Stomach (tissue), 9 donors: ENCODE data around the gene VPS72. TPM values are rescaled to one million over a fixed set of nuclear protein-coding genes. Genes with fewer than 3 reads are reported as not detected.

ENCODE experiments used
- DNase-seq, 2 donors: peaks; one replicate each; pipeline versions ENCODE4 v3.0.0 to v3.0.0-alpha.2; 2013 to 2019
- H3K27ac ChIP-seq, 5 donors: fragments of 200-600 bp in 4 of 5; sonication (generic) in 4 of 5; one replicate each; pipeline ENCODE4 v1.5.1; 2013 to 2019; ENCODE audit warnings: mild to moderate bottlenecking in 1 of 5, moderate library complexity in 1 of 5
- H3K27me3 ChIP-seq, 3 donors: fragments of 200-600 bp; sonication (generic); one replicate each; pipeline ENCODE4 v1.5.1; 2017 to 2019; ENCODE audit warnings: mixed run types in 1 of 3
- H3K36me3 ChIP-seq, 4 donors: fragments of 200-600 bp; sonication (generic); 1 replicate in 3 of 4; 2 replicates in 1 of 4; pipeline ENCODE4 v1.5.1; 2016 to 2019
- H3K4me1 ChIP-seq, 4 donors: fragments of 200-600 bp; sonication (generic); one replicate each; pipeline ENCODE4 v1.5.1; 2016 to 2019
- H3K4me3 ChIP-seq, 4 donors: fragments of 200-600 bp; sonication (generic) in 3 of 4; one replicate each; pipeline ENCODE4 v1.5.1; 2016 to 2019; ENCODE audit warnings: mild to moderate bottlenecking in 1 of 4
- H3K9me3 ChIP-seq, 4 donors: fragments of 200-600 bp; sonication (generic); one replicate each; pipeline ENCODE4 v1.5.1; 2016 to 2019
- CTCF ChIP-seq, 7 experiments: fragments of 450-650 bp in 4 of 7; fragments of 200-600 bp in 3 of 7; sonication (generic) in 3 of 7; IDR thresholded peaks; one replicate each; pipeline ENCODE4 v1.5.1; 2016 to 2019; ENCODE audit warnings: antibody characterized with exemption in 7 of 7, control low read depth in 2 of 7, mild to moderate bottlenecking in 1 of 7
- EP300 ChIP-seq: sonication (generic); formaldehyde crosslinking; IDR thresholded peaks from one replicate; pipeline ENCODE4 v1.6.1; 2017; ENCODE audit warnings: antibody characterized with exemption
- POLR2A ChIP-seq, 4 donors: fragments of 450-650 bp; IDR thresholded peaks; one replicate each; pipeline ENCODE4 v1.6.1; 2016; ENCODE audit warnings: antibody characterized with exemption in 4 of 4, control low read depth in 2 of 4, mild to moderate bottlenecking in 1 of 4, moderate library complexity in 1 of 4
- POLR2AphosphoS5 ChIP-seq, 3 donors: sonication (generic); formaldehyde crosslinking; IDR thresholded peaks; one replicate each; pipeline ENCODE4 v1.6.1; 2016; ENCODE audit warnings: antibody characterized with exemption in 3 of 3
- WGBS, 5 donors: extraction: QIAGEN DNeasy Blood & Tissue Kit in 3 of 5; methylation state at CpG; one replicate each; pipeline versions ENCODE4 v1.1.5 to v1.1.7; 2013 to 2018; 5-methylcytosine and 5-hydroxymethylcytosine counted together
- intact Hi-C: fragments of 100-400 bp; cut with DNase I; formaldehyde crosslinking; loops from one replicate; pipeline ENCODE4 v1.15.1; 2023; ENCODE audit warnings: low total_unique reads
- polyA plus RNA-seq, 3 donors: library from polyadenylated mRNA; stranded (reverse); fragments of 200-250 nt; gene quantifications; one replicate each; pipeline ENCODE4 v1.2.3, GENCODE V29; 2013
- total RNA-seq, 5 donors: library from RNA; depleted of rRNA; stranded (reverse); fragments of >200 nt; gene quantifications; one replicate each; pipeline versions ENCODE4 v1.1.0 to v1.2.3, GENCODE V29; 2014 to 2016
- donor health status: healthy with polysubstance abuse.
- donor health status: Bipolar disorder and iron deficiency.
- donor health status: healthy.

The VPS72 gene
- total and polyA plus RNA-seq, 8 donors = 19.1 to 61.6 (median 31.2) TPM

DNA sequence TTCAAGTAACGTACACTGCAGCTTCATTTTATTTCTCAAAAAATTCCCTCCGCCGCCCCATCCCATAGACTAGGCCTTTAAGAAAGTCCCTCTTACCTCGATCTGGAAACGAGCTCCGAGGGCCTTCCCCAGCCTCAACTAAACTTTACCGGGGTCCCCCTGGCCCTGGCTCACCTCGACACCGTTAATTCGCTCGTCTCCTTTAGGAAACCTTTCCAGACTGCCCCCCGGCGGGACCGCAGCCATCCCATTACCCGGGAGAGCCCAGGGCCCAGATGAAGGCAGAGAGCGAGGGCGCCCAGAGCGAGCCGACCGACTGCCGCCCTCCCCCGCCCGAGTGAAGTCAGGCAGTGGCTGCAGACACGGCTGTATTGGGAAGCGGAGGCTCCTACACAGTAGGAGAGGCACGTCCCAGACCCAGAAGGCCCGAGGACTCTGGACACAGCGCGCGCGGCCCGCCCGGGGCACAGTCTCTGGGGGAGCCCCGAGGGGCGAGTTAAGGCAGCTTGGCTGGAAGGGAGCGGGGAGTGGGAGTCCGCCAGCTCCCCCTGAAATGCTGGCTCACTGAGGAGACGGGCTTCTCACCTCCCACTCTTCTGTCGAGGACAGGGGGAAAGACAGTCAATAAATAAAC, 58.2 kb downstream of the VPS72 start:
- H3K4me3 ChIP-seq = peak overlapping the region; percentile 36 to 47 (median 46)
- peak overlapping the region in 4 of 5 donors; percentile 14 to 81 (median 58) for H3K27ac ChIP-seq
- peaks cover 14 to 26% (median 24%) of the 10 kb centered on the region in 4 donors for H3K4me1 ChIP-seq
- peaks cover 0 to 29% (median 10%) of the 10 kb centered on the region in 4 donors for H3K36me3 ChIP-seq
- WGBS, 5 donors = 18 to 34% (median 21%) methylated on average over 16 to 39 of the region's 39 CpGs
- TF ChIP-seq POLR2AphosphoS5 (IDR thresholded peaks at IDR 0.05) (no peak), EP300 (no peak), CTCF (IDR thresholded peaks at IDR 0.05) (no peak), POLR2A (IDR thresholded peaks at IDR 0.05) (no peak)
- no peaks in the 10 kb centered on the region for H3K9me3 ChIP-seq
- intact Hi-C loops = no loop called here
- H3K27me3 ChIP-seq = peaks cover 0 to 27% (median 22%) of the 10 kb centered on the region in 3 donors
- DNase-seq = peak; percentile 34 to 71

- DNase-seq = peak; percentile 71 to 97
- H3K4me3 ChIP-seq = peak overlapping the region; percentile 36 to 47 (median 46)
- no peak for TF ChIP-seq POLR2A (IDR thresholded peaks at IDR 0.05)
- peak in 1 of 3 donors; percentile 29 for TF ChIP-seq POLR2AphosphoS5 (IDR thresholded peaks at IDR 0.05)
- 8 to 14% (median 10%) methylated on average over 30 to 45 of the region's 45 CpGs for WGBS, 5 donors
- intact Hi-C loops = no loop called here
- no peaks in the 10 kb centered on the region for H3K9me3 ChIP-seq
- H3K27ac ChIP-seq = peak overlapping the region in 4 of 5 donors; percentile 16 to 81 (median 58)
- peaks cover 0 to 22% (median 8%) of the 10 kb centered on the region in 4 donors for H3K36me3 ChIP-seq
- peaks cover 14 to 29% (median 25%) of the 10 kb centered on the region in 4 donors for H3K4me1 ChIP-seq
- peaks cover 0 to 27% (median 22%) of the 10 kb centered on the region in 3 donors for H3K27me3 ChIP-seq
Observed at GRCh38 chr1:151130987-151131586, 58.9 kb downstream of the VPS72 start.

GRCh38 chr1:151128800-151129199, 61.2 kb downstream of the VPS72 start:
- WGBS, 5 donors = 81 to 90% (median 84%) methylated on average over 6 of the region's 6 CpGs
- TF ChIP-seq POLR2AphosphoS5 (IDR thresholded peaks at IDR 0.05) (no peak), CTCF (IDR thresholded peaks at IDR 0.05) (no peak), POLR2A (IDR thresholded peaks at IDR 0.05) (no peak), EP300 (no peak)

More at GRCh38 chr1:151128800-151129199, 61.2 kb downstream of the VPS72 start:
- Histone ChIP-seq H3K27ac (no peak overlapping the region), H3K4me3 (no peak overlapping the region), H3K4me1 (peaks cover 14 to 34% (median 25%) of the 10 kb centered on the region in 4 donors), H3K36me3 (peaks cover 0 to 19% (median 9%) of the 10 kb centered on the region in 4 donors), H3K27me3 (peaks cover 0 to 27% (median 22%) of the 10 kb centered on the region in 3 donors), H3K9me3 (no peaks in the 10 kb centered on the region)
- intact Hi-C loops = no loop called here
- no peak for DNase-seq

Other genes with a start within 250 kb of the VPS72 start
- 100 to 1,000 TPM in 2 of 5 donors, 10 to 100 TPM in 3; 24.9 to 117 (median 76.0) TPM for gene CERS2, start 215.4 kb downstream of the VPS72 start, total RNA-seq
- 100 to 1,000 TPM; 101 to 125 (median 114) TPM for gene CERS2, start 215.4 kb downstream of the VPS72 start, polyA plus RNA-seq
- gene ANXA9, start 207.9 kb downstream of the VPS72 start, total RNA-seq = not detected
- gene ANXA9, start 207.9 kb downstream of the VPS72 start, polyA plus RNA-seq = under 1 TPM; 0.44 to 0.63 (median 0.46) TPM
- gene MINDY1, start 183.3 kb downstream of the VPS72 start, total RNA-seq = 10 to 100 TPM; 19.1 to 60.0 (median 40.6) TPM
- gene MINDY1, start 183.3 kb downstream of the VPS72 start, polyA plus RNA-seq = 10 to 100 TPM in 2 of 3 donors, 1 to 10 TPM in 1; 9.8 to 18.8 (median 16.1) TPM
- gene PRUNE1, start 181.7 kb downstream of the VPS72 start, total RNA-seq = 100 to 1,000 TPM in 1 of 5 donors, 10 to 100 TPM in 3, 1 to 10 TPM in 1; 2.9 to 118 (median 21.2) TPM
- 10 to 100 TPM; 10.8 to 12.7 (median 11.7) TPM for gene PRUNE1, start 181.7 kb downstream of the VPS72 start, polyA plus RNA-seq
- gene BNIPL, start 153.6 kb downstream of the VPS72 start, total RNA-seq = 1 to 10 TPM in 1 of 5 donors, not detected in 4; 1.3 TPM
- gene BNIPL, start 153.6 kb downstream of the VPS72 start, polyA plus RNA-seq = 10 to 100 TPM in 1 of 3 donors, under 1 TPM in 1, not detected in 1; 0.25 to 35.1 TPM
- 1 to 10 TPM in 4 of 5 donors, under 1 TPM in 1; 0.73 to 6.4 (median 3.5) TPM for gene C1orf56, start 142.4 kb downstream of the VPS72 start, total RNA-seq
- gene C1orf56, start 142.4 kb downstream of the VPS72 start, polyA plus RNA-seq = 1 to 10 TPM; 2.4 to 6.0 (median 2.5) TPM
- 10 to 100 TPM; 28.1 to 90.3 (median 52.5) TPM for gene CDC42SE1, start 130.6 kb downstream of the VPS72 start, total RNA-seq
- 10 to 100 TPM; 41.6 to 49.2 (median 47.1) TPM for gene CDC42SE1, start 130.6 kb downstream of the VPS72 start, polyA plus RNA-seq
- gene MLLT11, start 129.8 kb downstream of the VPS72 start, total RNA-seq = 10 to 100 TPM in 1 of 5 donors, 1 to 10 TPM in 1, under 1 TPM in 1, not detected in 2; 0.72 to 14.0 (median 3.1) TPM
- gene MLLT11, start 129.8 kb downstream of the VPS72 start, polyA plus RNA-seq = 1 to 10 TPM; 1.1 to 2.4 (median 1.4) TPM
- 10 to 100 TPM in 2 of 5 donors, 1 to 10 TPM in 3; 5.2 to 52.2 (median 8.8) TPM for gene GABPB2, start 119.4 kb downstream of the VPS72 start, total RNA-seq
- gene GABPB2, start 119.4 kb downstream of the VPS72 start, polyA plus RNA-seq = 1 to 10 TPM; 3.9 to 5.4 (median 4.3) TPM
- gene SEMA6C, start 43.6 kb downstream of the VPS72 start, total RNA-seq = 10 to 100 TPM in 2 of 5 donors, 1 to 10 TPM in 3; 4.4 to 12.3 (median 8.1) TPM
- 10 to 100 TPM in 2 of 3 donors, 1 to 10 TPM in 1; 7.1 to 13.9 (median 13.0) TPM for gene SEMA6C, start 43.6 kb downstream of the VPS72 start, polyA plus RNA-seq
- 10 to 100 TPM in 2 of 5 donors, 1 to 10 TPM in 1, not detected in 2; 2.0 to 19.4 (median 15.2) TPM for gene TNFAIP8L2, start 33.5 kb downstream of the VPS72 start, total RNA-seq
- 1 to 10 TPM; 3.2 to 9.5 (median 4.1) TPM for gene TNFAIP8L2, start 33.5 kb downstream of the VPS72 start, polyA plus RNA-seq
- 10 to 100 TPM in 1 of 5 donors, 1 to 10 TPM in 4; 1.7 to 10.3 (median 4.5) TPM for gene LYSMD1, start 24.3 kb downstream of the VPS72 start, total RNA-seq
- 1 to 10 TPM; 4.0 to 5.3 (median 4.7) TPM for gene LYSMD1, start 24.3 kb downstream of the VPS72 start, polyA plus RNA-seq
- gene SCNM1, start 24.1 kb downstream of the VPS72 start, total RNA-seq = 10 to 100 TPM in 3 of 5 donors, 1 to 10 TPM in 2; 4.5 to 57.8 (median 12.0) TPM
- gene SCNM1, start 24.1 kb downstream of the VPS72 start, polyA plus RNA-seq = 10 to 100 TPM; 35.2 to 66.3 (median 64.5) TPM
- gene TMOD4, start 14.2 kb downstream of the VPS72 start, total RNA-seq = not detected
- gene TMOD4, start 14.2 kb downstream of the VPS72 start, polyA plus RNA-seq = 1 to 10 TPM in 1 of 3 donors, not detected in 2; 1.2 TPM
- 100 to 1,000 TPM in 2 of 5 donors, 10 to 100 TPM in 3; 36.8 to 156 (median 94.6) TPM for gene PIP5K1A, start 8.4 kb upstream of the VPS72 start, total RNA-seq
- gene PIP5K1A, start 8.4 kb upstream of the VPS72 start, polyA plus RNA-seq = 10 to 100 TPM in 2 of 3 donors, 1 to 10 TPM in 1; 8.4 to 13.4 (median 11.4) TPM
- gene PSMD4, start 64.5 kb upstream of the VPS72 start, total RNA-seq = 100 to 1,000 TPM in 2 of 5 donors, 10 to 100 TPM in 3; 81.3 to 220 (median 83.2) TPM
- gene PSMD4, start 64.5 kb upstream of the VPS72 start, polyA plus RNA-seq = 100 to 1,000 TPM; 126 to 234 (median 176) TPM
- 10 to 100 TPM; 11.9 to 59.6 (median 19.3) TPM for gene ZNF687, start 92.1 kb upstream of the VPS72 start, total RNA-seq
- gene ZNF687, start 92.1 kb upstream of the VPS72 start, polyA plus RNA-seq = 10 to 100 TPM in 1 of 3 donors, 1 to 10 TPM in 2; 6.8 to 10.8 (median 7.3) TPM
- gene PI4KB, start 137.2 kb upstream of the VPS72 start, total RNA-seq = 100 to 1,000 TPM in 2 of 5 donors, 10 to 100 TPM in 3; 33.2 to 187 (median 62.6) TPM
- 10 to 100 TPM; 24.1 to 33.5 (median 25.3) TPM for gene PI4KB, start 137.2 kb upstream of the VPS72 start, polyA plus RNA-seq
- 100 to 1,000 TPM in 1 of 5 donors, 10 to 100 TPM in 4; 20.4 to 117 (median 39.1) TPM for gene RFX5, start 157.1 kb upstream of the VPS72 start, total RNA-seq
- gene RFX5, start 157.1 kb upstream of the VPS72 start, polyA plus RNA-seq = 10 to 100 TPM in 2 of 3 donors, 1 to 10 TPM in 1; 9.9 to 19.4 (median 14.2) TPM
- gene SELENBP1, start 182.5 kb upstream of the VPS72 start, total RNA-seq = 100 to 1,000 TPM in 4 of 5 donors, 10 to 100 TPM in 1; 68.8 to 661 (median 281) TPM
- 100 to 1,000 TPM; 102 to 153 (median 117) TPM for gene SELENBP1, start 182.5 kb upstream of the VPS72 start, polyA plus RNA-seq
- 100 to 1,000 TPM; 111 to 258 (median 166) TPM for gene PSMB4, start 209.4 kb upstream of the VPS72 start, total RNA-seq
- gene PSMB4, start 209.4 kb upstream of the VPS72 start, polyA plus RNA-seq = 100 to 1,000 TPM; 314 to 358 (median 329) TPM